Measurements from ENCODE around the gene ANAPC4.

DNA sequence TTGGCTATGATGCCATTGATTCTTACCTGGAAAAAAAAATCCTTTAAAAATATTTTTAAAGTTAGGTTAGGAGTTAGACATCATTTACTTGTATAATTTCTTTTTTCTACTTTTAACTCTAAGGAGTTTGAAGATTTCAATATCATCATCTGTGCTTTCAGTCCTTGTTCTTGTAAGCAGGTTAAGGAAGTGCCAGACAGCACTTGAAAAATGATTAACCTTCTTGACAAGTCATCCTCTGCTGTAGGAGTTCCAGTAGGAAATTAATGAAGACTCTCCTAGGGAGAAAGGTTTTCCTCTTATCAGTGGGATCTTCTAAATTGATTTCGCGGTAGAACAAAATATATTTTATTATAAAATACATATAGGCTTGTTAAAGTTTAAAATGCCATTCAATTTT is 29.1 kb upstream of the ANAPC4 start:
- TF ChIP-seq, protein P1, sequence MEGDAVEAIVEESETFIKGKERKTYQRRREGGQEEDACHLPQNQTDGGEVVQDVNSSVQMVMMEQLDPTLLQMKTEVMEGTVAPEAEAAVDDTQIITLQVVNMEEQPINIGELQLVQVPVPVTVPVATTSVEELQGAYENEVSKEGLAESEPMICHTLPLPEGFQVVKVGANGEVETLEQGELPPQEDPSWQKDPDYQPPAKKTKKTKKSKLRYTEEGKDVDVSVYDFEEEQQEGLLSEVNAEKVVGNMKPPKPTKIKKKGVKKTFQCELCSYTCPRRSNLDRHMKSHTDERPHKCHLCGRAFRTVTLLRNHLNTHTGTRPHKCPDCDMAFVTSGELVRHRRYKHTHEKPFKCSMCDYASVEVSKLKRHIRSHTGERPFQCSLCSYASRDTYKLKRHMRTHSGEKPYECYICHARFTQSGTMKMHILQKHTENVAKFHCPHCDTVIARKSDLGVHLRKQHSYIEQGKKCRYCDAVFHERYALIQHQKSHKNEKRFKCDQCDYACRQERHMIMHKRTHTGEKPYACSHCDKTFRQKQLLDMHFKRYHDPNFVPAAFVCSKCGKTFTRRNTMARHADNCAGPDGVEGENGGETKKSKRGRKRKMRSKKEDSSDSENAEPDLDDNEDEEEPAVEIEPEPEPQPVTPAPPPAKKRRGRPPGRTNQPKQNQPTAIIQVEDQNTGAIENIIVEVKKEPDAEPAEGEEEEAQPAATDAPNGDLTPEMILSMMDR (IDR thresholded peaks at IDR 0.05): no peak
- no peak for TF ChIP-seq POLR2A (IDR thresholded peaks at IDR 0.05; ENCODE audit: low read depth)
